ENCODE data around the gene NKD1.
"Not testable (repeated sequence)": the region's sequence is repeated elsewhere in the genome, so short reads cannot be mapped to it uniquely, and the experiment has no call there.

Gene NKD1

DNA sequence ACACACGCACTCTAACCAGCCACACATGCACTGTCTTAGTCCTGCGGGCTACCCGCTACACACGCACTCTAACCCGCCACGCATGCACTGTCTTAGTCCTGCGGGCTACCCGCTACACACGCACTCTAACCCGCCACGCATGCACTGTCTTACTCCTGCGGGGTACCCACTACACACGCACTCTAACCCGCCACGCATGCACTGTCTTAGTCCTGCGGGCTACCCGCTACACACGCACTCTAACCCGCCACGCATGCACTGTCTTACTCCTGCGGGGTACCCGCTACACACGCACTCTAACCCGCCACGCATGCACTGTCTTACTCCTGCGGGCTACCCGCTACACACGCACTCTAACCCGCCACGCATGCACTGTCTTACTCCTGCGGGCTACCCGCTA is 31.2 kb downstream of the NKD1 start:
- DNase-seq (ENCODE audit: low read depth), result not testable (repeated sequence)

DNA sequence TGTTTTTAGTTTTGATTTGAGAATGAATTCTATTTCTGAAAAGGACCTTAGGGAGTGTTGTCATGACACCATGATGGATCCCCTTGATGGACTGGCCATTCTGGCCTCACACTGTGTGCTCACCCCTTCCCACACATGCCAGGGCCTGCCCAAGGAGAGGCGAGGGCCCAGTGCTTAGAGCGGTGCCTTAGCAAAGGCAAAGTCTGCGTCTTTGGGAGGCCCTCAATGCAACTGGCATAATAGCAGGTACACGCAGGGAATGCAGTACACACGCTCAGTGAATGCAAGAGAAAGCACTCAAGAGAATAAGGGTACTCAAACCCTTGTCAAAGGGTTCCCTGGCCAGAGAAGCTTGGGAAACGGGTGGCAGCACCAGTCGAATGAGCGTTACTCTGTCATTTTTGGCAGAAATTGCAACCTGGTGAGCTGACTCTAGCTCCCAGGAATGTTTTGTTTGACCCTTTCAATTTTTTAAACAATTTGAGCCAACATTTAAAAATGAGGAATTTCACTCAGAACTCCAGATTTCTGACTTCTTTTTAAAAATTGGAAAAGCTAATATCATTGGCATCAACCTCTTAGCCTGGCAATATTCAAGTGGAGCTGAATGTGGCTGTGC is 32.1 kb downstream of the NKD1 start:
- no peak for DNase-seq (ENCODE audit: low read depth)

DNA sequence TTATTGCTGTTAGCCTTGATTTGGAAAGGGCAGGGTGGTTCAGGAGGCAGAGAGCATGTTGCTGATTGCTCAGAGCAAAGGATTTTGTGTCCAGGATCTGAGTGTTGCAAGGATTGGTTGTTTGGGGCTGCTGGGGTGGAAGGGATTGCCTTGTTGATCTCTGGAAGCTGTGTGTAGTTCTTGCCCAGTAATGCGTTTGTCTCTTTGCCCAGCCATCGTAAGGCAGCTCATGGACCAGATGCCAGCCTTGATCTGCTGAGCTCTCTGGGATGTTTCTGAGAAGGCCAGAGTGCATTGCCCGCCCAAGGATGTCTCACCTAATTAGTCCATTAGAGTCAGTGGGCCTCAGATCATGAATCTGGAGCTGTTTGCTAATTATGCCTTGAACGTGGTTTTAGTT is 33.6 kb downstream of the NKD1 start:
- no peak for DNase-seq (ENCODE audit: low read depth)

DNA sequence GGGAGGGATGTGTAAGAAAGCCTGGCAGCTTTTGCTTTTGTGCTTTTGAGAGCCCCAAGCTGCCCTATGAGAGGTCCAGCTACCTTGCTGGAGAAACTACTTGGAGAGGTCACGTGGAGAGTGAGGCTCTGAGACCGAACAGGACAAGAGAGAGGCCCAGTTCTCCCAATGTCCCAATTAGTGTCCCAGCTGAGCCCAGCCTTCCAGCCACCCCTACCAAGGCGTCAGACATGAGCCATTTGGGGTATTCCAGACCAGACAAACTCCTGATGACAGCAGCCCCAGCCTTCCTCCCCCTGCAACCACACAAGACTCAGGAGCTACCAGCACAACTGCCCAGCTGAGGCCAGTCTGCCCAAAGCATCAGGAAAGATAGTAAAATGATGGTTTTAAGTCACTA is 35.0 kb downstream of the NKD1 start:
- no peak for DNase-seq (ENCODE audit: low read depth)

DNA sequence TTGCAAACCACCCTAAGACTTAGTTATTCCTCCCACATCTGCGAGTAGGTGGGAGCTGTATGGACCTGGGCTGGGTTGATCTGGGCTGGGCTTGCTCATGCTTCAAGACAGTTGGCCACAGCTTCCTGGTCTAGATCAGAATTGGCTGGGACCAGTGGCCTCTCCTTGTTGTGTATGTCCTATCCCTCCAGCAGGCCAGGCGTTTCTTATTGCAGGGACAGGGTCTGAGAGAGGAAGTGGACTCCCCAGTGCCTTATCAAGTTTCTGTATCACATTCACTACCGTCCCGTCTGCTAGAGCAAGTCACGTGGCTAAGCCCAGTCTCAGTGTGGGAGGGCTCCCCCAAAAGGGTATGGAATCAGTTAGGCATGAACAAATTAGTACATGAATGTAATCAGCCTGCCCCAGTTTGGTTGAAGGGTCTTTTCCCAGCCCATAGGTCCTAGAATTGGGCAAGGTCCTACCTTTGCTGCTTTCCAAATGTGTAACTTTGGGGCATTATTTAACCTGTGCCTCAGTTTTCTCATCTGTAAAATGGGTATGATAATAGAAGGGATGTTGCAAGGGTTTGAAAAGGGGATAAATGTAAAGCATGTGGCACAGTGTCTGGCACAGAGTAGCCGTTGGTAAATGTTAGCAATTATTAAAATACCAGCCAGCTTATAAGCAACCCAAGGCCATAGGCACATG is 36.0 kb downstream of the NKD1 start:
- DNase-seq (ENCODE audit: low read depth), result no peak

DNA sequence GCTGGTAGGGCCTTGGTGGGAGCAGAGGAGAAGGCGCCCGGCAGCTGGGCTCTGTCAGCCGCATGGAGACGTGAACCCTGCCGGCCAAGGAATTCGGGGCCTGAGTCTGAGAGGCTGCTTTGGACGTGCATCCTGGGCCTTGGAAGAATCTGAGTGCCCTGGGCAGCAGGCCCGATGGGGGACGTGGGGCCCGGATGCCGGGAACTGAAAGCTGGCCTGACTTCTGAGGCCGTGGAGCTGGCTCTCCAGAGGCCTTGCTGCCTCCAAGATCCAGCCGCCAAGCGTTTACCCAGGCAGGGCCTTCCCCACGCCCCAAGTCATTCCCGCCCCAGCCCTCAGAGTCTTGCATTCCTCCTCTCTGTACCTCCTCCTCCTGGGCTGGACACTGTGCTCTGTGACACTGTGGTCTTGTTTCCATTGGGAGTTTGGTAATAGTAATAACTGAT is 37.2 kb downstream of the NKD1 start:
- DNase-seq (ENCODE audit: low read depth), result no peak

DNA sequence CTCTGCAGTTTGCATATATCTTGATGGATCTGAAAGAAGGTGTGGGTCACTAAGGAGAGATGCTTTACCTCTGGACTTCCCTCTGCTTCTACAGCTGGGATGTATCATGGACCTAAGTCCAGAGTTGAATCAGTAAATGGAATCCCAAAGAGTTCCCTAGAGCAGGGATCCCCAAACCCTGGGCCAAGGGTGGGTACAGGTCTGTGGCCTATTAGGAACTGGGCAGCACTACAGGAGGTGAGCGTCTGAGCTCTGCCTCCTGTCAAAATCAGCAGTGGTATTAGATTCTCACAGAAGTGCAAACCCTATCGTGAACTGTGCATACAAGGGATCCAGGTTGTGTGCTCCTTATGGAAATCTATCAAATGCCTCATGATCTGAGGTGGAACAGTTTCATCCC is 39.3 kb downstream of the NKD1 start:
- no peak for DNase-seq (ENCODE audit: low read depth)

DNA sequence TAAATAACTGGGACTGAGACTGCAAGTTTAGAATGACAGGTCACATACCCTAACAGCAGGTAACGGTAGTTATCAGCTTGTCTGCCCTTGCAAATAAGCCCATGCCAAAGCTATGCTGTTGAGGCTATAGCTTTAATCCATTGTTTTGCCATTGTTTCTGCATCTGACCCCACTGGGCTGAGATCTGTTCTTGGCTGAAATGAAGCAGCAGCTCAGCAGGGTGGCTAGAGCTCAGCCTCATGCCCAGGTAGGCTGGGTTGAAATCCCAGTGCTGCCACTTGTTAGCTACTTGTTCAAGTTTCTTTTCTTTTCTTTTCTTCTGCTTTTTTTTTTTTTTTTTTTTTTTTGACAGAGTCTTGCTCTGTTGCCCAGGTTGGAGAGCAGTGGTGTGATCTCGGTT is 40.1 kb downstream of the NKD1 start:
- no peak for DNase-seq (ENCODE audit: low read depth)

DNA sequence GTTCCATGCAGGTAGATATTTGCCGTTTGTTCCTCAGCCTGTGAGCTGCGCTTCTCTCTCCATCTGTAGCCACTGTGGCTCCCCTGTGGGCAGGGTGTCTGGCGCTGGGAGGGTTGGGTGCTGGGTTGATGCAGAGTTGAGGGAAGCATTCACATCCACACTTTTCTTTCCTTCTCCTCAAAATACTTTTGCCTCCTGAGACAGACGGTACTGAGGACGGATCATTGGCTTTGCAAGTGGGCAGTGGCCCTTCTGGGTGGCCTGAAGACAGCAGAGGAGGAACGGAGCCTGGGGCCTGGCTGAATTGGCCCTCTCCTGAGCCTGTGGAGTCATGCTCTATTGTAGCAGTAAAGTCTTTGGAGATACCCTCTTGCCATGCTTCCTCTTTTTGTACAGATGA is 43.0 kb downstream of the NKD1 start:
- DNase-seq (ENCODE audit: low read depth), result no peak

DNA sequence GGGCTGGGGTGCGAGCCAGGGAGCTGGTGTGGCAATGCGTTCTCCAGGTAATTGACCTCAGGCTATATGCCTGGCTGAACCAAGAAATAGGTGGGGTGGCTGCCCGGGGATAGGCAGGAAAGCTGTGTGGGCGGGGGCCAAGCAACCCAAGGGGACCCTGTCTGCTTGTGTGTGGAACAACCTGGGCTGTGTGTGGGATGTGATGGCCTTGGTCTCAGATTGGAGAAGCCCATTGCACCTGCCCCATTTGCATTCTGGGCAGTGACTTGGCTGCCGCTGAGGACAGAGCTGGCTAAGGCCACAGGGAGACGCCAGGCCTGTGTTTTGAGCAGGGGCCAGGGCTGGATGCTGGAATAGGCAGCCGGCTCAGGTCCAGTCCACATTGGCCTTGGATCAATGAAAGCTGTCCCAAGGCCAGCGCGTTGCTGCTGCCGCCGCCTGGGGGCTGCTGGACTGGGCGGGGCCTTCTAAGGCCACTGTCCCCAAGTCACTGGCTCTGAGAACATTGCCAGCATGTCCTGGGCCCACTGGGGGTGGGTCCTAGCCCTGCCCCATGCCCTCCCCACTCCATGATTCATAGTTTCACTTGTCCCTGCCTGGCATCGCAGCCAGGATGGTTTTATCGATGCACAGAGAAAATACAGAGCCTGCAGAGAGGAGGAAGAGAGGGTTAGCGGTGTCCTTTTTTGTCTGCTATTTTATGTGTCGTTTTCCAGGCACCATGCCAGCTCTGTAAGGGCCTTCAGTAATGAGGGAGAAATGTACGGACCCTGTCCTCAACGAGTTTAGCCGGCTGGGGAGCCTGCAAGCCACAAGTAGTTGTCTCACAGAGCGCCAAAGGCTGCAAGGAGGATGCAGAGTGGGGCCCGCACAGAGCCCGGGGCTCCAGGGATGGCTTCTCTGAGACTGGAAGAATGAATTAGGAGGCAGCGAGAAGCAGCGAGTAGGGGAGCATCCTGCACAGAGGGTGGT is 43.9 kb downstream of the NKD1 start:
- DNase-seq (ENCODE audit: low read depth), result no peak

DNA sequence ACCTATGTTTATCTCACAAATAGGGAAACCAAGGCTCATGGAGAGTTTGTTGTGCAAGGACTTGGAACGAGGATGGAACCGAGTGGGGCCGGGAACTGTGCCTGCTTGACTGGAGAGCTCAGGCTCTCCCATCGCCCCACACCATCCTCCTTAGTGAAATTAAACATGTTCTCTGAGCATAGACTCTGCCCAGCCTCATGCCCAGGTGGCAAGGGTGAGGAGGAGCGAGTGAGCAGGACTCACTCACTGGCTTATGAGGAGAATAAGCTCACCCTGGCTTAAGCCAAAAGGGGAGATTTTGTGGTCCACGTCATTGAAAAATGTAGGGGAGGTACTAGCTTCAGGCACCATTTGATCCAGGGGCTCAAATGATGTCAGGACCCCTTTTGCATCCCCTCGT is 44.8 kb downstream of the NKD1 start:
- DNase-seq (ENCODE audit: low read depth), result no peak

DNA sequence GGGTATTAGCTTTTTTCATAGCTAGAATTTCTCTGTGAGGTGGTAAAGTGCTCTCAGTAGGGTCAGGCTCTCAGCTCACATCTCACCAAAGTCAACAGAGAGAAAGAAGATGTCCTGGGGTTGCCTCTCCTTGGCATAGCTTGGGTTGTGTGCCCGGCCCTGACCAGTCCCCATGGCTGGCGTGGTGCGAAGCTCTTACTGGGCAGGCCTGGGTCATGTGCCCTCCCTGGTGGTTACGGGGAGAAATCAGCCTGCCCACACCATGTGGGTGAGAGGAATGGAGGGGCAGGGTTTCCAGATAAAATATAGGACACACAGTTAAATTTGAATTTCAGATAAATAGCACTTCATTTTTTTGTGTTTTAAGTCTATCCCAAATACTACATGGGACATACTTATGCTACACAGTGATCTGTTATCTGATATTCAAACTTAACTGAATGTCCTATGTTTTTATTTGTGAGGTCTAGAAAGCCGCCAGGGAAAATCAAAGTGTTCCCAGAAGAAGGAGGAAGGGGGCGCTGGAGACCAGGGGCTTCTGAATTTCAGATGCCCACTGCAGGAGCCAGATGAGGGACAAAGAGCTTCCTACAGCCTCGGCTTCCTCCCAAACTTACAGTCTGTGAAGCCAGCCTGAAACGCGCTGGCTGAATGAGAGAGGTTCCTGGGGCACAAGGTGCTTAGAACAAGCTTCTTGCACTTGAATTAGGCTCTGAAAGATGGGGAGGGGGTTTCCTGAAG is 45.4 kb downstream of the NKD1 start:
- no peak for DNase-seq (ENCODE audit: low read depth)

DNA sequence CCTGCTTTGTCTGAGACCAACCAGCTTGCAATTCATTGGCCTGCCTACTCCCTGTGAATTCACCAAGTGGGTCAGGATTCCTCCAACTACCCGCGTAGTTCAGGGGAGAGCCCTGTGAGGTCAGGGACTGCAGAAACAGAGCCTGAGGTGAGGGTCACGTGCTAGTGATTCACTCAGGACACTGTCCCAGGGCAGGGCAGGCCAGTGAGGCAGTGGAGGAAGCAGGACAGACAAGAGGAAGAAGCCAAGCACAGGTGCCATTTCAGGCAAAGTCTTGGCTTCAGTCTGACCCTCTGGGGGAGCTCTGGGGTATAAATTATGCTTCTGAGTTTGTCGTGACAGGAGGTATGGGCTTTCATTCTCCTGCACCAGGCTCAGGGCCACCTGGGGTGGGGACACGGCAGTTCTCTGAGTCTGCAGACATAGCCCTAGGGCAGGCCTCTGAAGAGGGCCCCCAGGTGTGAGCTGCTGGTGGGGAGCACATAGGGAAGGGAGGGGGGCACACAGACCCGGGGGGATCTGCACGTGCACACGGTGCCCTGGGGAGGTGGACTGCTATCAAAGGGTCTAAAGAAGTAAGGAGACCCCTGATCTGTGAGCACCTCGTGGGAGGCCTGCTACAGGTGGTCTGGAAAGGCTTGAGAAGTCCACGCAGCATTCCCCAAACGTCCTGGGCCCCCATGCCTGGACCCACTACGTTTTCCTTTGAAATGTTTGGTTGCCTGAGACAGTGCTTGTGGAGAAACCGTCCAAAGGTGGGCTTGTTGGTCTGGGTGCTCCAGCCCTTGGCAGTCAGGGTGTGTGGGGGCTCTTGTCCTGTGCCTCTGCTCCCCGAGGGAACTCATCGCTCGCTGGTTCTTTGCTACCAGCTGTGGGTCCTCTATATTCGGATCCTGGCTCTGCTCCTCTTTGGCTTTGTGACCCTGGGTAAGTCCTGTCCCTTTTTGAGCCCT is 46.4 kb downstream of the NKD1 start:
- DNase-seq (ENCODE audit: low read depth), result no peak

DNA sequence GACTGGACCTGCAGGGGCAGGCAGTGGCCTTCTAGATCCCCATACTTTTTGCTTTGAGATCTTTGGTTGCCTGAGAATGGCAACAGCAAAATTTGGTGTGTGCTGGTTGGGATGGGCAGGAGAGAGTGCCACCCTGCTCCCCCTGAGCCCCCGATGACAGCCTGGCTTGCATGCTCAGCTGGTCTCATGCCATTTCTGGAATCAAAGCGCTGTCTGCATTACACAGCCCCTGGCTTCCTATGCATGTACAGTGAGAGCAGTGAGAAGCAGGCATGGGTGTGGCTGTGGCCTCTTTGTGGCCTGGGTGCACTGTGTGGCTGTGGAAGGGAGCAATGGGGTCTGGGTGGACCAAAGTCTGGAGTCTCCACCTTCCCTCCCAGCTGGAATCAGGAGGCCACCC is 47.7 kb downstream of the NKD1 start:
- no peak for DNase-seq (ENCODE audit: low read depth)

DNA sequence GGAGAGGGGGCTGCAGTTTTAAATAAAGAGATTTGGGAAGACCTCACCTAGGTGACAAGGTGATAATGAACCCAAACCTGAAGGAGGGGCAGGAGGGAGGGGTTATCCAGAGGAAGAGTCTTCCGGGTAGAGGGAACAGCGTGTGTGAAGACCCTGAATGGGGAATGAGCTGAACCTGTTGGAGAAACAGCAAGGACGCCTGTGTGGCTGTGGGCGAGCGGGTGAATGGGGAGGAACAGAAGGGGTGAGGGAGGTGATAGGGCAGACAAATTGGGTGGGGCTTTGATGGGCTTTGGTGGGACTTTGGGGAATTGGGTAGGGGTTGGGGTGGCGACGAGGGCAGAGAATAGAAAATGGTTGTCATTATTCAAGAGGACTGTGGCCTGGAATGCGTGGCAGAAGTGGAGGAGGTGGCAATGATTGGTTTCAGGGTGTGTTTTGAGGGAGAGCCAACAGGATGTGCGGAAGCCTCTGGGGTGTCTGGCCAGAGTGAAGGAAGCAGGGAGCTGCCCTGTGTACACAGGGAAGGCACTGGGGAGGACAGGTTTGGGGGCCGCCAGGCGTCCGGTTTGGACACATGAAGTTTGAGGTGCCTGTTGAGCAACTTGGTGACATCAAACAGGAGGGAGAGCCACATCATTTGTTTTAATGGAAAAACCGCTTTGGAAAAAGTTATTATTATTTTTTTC is 48.7 kb downstream of the NKD1 start:
- DNase-seq (ENCODE audit: low read depth), result no peak

DNA sequence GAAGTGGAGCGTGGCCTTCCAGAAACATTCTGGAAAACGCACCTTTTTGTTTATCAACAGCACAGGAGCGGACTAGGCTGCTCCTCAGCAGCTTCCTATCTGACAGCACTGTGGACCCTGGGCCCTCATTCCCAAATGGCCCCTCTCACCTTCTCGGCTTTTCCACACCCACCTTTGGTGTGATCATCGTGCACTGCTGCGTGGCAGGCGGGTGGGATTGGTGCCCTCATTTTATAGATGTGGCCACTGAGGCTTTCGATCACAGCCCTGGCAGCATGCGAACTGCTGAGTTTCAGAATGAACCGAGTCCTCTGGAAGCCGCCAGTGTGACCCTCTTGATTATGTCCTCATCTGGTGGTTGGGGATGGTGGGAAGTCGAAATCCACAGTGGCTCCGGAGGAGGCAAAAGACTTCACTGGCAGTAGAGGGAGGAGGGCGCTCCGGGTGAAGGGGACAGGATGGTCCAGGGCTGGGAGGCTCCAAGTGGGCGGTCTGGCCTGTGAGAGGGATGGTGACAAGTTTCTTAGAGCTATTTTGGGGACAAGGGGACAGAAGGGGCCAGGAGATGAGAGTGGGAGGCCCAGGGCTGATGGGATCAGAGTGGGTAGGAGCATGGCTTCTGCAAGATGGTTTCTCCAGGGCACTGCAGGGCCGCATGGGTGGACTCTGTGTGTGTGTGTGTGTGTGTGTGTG is 49.5 kb downstream of the NKD1 start:
- no peak for DNase-seq (ENCODE audit: low read depth)

DNA sequence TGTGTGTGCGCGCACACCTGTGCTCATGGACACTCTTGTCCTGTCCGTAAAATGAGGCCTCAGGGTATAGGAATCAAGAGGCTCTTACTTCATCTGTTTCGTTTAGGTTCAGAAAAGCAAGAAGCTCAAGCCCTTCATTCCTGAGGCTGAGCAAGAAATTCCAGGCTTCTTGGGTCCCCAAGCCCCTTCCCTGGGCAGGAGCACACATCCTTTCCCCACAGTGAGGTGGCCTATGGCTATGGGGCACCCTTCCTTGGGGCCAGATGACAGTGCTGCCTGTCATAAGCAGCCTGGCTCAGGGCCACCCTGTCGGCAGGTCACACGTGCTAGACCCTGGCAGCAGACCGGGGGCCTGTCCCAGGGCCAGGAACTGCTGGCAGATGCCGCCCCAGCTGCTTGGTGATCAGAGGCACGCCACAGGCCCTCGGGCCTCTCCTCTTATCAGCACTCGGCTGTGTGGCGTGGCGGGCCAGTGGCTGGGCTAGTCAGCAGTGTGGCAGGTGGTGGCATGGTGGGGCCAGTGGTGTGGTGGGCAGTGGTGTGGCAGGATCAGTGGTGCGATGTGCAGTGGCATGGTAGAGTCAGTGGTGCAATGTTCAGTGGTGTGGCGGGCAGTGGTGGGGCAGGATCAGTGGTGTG is 50.2 kb downstream of the NKD1 start:
- no peak for DNase-seq (ENCODE audit: low read depth)

DNA sequence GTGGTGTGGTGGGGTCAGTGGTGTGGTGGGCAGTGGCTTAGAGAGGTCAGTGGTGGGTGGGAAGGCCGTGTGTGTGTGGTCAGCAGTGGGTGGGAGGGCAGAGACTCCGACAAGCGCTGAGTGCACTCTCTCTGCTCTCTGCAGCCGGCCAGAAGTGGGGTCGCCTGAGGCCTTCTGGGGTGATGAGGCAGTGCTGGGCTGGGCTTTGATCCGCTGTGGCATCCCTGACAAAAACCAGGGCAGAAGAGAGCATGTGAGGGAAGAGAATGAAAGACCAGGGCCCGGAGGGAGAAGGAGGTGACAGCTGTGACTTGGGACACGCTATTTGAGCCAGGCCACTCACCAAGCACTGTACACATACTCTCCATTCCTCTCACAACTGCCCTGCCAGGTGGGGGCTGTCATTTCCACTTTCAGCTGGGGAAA is 50.8 kb downstream of the NKD1 start:
- no peak for DNase-seq (ENCODE audit: low read depth)

DNA sequence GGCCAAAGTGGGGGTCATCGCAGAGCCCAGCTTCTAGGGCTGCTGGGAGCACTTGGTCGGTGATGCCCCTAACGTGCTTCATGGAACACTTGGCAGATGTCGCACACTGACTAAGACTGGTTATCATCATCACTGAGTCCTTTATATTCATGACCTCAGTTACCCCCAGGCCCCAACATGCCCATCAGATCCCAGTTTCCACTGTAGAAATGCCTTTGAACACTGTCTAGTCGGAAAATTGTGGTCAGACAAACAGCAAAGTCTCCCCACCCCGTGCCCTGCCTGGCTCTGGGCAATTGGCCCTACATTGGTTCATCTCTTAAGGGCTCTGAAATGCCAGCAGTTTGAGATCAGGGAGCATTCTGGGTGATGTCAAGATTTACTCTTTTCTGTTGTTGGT is 51.3 kb downstream of the NKD1 start:
- DNase-seq (ENCODE audit: low read depth), result no peak

Measured in non-pigmented ciliary epithelial cell (primary cell).